ENCODE measurements around the gene PPP1R37.

Gene PPP1R37

DNA sequence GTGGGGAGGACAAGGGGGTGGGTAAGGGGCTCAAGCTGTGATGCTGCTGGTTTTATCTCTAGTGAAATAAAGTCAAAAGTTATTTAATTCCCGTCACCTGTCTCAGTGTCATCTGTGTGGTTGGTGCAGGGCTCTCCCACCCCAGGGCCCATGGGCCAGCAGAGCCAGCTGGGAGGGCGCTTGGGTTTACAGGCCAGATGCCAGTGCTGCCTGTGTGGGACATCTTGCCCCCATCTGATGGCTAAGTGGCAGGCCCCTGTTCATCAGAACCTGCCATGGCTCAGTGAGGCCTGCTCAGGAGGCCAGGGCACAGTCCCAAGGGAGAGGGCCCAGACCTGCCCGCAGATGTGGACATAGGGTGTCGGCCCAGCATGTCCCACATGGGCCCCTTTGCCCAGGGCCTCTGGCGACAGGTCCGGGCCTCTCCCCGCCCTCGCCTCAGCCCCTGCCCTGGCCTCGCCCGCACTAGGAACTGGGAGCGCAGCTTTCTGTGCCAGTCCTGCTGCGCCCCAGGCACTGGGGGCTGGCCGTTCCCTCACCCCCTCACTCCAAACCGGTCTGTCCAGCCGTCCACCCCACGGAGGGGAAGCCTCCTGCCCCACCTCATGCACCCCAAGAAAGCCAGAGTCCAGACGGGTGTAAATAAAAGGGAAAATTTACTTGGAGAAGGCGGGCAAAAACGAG is 22.0 kb upstream of the PPP1R37 start:
- no peak for FAIRE-seq

DNA sequence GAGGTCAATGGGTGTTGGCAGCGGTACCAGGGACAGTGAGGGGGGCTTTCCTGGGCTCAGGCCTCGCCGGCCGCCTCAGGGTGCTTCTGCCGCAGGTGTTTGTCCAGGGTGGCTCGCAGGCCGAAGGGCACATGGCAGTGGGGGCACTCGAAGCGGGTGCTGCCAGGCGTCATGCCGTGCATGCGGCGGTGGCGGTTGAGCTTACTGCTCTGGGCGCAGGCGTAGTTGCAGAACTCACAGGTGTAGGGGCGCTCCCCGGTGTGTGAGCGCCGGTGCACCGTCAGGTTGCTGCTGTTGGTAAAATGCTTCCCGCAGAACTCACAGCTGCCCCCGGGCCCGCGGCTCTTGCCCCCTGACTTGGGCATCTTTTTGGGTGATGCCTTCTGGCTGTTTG is 21.4 kb upstream of the PPP1R37 start:
- FAIRE-seq, result no peak
- DNase-seq (ENCODE audit: low spot score), result no peak

More for the DNA sequence above, 22.0 kb upstream of the PPP1R37 start:
- DNase-seq (ENCODE audit: low spot score), result no peak

GRCh38 chr19:45071969-45072790 is 20.8 kb upstream of the PPP1R37 start:
- no peak for DNase-seq (ENCODE audit: low spot score)

DNA sequence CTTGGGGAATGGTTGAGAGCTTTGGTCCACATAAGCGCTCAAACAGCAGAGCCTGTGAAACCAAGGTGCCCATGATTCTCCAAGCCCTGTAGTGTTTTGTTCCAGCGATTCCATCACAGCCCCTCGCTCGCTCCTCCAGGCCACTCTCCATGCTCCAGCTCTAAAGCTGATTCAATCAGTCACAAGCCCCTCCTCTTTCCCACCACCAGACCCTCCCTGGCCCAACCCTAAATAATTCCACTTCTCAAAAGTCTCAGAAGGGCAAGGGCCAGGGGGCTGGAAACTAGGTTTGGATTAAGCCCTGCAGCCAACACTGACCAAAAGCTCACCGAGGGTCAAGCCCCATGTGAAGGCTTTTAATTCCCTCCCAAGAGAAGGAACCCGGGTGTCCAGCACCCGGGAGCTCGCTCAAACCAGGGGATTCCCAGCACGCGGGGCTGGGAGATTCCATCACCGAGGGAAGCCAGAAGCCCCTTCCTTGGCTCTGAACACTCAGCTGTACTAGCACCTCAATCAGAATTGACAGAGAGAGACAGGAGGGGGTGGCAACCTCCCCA is 18.2 kb upstream of the PPP1R37 start:
- DNase-seq (ENCODE audit: low spot score) (no peak), FAIRE-seq (no peak)

More at GRCh38 chr19:45071969-45072790, 20.8 kb upstream of the PPP1R37 start:
- no peak for FAIRE-seq

- peak; percentile 84 for DNase-seq (ENCODE audit: low spot score)
- peak; percentile 5 for FAIRE-seq
Measured at GRCh38 chr19:45075301-45076028, 17.5 kb upstream of the PPP1R37 start.

- DNase-seq (ENCODE audit: low spot score), result peak; percentile 83
- no peak for FAIRE-seq
Measured at GRCh38 chr19:45076029-45076850, 16.7 kb upstream of the PPP1R37 start, which contains the start of gene ZNF296. Gene ZNF296, minus strand, starts transcription at chr19:45076478. Its CDS starts 105 bp downstream, at chr19:45076373.

DNA sequence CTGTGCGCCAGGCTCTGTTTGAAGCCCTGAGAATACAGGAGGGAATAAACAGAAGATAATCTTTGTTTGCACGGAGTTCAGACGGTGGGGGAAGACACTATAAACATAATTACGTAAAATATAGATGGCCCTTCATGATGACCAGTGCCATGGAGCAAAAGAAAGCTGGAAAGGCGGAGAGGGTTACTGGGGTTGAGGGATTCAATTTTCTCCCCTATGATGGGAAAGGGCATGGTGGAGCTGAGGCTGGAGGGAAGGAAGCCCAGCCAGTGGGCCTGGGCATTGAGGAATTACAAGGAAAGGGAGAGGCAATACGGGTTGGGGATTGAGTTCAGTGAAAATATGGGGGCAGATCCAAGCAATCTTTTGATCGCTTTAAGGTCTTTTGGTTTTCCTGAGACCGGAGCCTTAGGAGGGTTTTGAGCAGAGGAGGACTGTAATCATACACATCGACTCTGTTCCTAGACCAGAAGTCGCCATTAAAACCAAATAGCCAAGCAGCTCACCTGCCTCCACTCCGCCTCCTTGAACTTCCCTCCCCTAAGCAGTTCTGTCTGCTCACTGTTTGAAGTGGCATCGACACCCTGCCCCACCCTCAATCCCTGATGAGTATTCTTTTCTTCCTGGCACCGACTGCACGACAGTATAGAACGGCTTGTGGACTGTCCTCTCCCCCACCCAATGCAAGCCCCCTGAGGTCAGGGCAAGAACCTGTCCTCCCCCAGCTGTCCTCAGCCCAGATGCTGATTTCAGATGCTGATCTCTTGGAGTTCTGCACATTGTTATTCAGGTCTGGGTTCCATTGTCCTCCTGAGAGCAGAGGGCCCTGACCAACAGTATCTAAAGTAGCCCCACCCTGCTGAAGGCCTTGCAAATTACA is 15.9 kb upstream of the PPP1R37 start:
- DNase-seq (ENCODE audit: low spot score) (no peak), FAIRE-seq (no peak)

DNA sequence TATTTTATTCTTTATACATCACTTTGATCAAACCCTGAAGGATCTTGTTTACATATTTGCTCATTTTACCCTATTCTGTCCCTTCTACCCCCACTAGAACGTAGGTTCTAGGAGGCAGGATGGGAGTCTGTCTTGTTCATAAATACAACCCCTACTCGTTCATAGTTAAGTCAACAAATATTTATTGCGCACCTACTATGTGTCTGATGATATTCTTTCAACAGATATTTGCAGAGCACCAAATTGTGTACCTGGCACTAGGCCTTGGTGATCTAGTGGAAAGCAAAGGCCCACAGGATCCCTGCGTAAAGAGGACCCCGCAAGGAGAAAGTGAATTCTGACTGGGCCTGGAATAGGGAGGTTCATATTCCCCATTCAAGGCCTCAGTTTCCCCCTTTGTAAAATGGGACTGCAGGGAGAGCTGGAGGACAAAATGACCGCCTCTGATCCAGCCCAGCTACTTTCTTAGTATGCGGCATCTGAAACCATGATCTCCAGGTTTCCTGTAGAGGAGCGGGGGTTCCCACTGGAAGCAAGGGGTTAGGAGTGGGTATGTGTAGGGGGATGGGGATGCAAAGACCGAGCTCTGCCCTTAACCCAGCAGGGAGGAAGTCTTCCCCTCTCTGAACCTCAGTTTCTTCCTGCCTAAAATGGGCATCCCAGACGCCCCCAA is 14.5 kb upstream of the PPP1R37 start:
- no peak for DNase-seq (ENCODE audit: low spot score)
- FAIRE-seq, result no peak

DNA sequence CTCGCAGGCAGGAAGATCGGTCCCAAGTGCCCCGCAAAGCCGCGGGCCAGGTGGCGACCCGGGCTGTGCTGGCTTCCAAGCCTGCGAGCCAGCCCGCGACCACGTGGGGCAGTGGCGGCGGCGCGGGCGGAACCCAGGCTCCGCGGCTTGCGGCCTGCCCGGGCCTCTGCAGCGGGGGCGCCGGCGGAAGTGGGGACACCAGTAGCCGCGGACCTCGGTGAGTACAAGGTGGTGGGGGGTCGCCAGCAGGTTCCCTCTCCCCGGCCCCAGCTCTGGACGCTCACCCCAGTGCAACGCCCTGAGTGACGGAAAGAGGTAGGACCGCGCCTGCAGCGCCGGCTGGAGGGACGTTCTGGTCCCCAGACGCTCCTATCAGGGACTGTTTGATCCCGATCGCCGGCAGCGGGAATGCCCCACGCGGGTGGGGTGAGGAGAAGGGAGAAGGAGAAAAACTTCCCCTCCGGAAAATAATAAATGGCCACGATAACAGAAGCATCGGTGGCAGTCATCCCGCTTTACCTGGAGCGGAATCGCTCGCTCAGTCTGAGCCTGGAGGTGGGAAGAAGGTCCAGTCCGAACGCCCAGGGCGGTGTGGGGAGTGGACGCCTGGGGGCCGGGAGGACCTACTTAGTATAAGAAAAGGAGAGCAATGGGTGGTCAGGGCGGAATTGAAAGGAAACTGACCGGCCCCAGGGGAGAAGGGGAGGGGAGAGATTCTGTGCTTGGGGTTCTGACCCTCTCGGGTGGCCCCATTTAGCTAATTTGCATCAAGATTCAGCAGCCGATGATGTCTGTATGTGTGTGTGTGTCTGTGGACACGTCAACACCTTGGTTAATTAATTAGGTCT is 13.7 kb upstream of the PPP1R37 start, which contains the start of gene GEMIN7:
Gene GEMIN7 (plus strand): TSS at position 198 of the 848 bp plus-strand sequence. CDS start 10,855 bp downstream, outside the sequence.
- peak; percentile 89 for DNase-seq (ENCODE audit: low spot score)
- FAIRE-seq, result no peak

DNA sequence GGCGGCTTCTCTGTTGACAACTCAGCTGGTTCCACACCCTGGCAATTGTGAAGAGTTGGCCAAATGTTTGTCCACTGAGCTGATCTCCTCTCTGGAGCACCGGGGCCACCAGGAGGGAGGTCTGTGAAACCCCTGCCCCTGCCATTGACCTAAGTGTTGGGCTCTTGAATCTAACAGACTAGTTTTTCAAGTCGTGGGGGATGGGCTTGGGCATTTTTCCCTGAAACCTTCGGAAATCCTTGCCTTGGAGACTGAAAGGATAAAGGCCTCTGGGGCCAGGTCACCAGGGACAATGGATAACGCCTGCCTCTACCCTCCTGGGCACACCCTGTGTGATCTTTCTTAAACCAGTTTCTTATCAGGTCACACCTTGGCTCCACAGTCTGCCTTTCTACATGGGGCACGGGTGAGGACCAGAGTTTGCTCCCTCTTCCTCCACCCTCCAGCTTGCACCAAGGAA is 13.0 kb upstream of the PPP1R37 start:
- DNase-seq (ENCODE audit: low spot score) (no peak), FAIRE-seq (no peak)

DNA sequence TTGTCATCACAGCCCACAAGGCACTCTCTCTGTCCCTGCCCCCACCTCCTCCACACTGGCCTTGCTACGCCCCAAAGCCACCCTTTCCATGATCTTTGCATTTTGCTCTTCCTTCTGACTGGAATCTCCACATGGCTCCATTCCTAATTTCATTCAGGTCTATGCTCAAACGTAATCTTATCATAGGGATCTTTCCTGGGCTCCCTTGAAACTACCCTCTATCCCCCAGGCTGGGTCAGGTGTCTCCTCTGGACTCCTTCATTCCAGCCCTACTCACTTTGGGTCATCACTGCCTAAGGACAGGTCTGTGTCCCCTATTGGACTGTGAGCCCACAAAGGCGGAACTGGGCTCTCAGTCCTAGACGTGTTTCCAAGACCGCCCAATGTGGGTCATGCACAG is 10.8 kb upstream of the PPP1R37 start:
- FAIRE-seq (no peak), DNase-seq (ENCODE audit: low spot score) (no peak)

- DNase-seq (ENCODE audit: low spot score), result no peak
- FAIRE-seq, result no peak
Measured at GRCh38 chr19:45086480-45086879, 6.5 kb upstream of the PPP1R37 start.

DNA sequence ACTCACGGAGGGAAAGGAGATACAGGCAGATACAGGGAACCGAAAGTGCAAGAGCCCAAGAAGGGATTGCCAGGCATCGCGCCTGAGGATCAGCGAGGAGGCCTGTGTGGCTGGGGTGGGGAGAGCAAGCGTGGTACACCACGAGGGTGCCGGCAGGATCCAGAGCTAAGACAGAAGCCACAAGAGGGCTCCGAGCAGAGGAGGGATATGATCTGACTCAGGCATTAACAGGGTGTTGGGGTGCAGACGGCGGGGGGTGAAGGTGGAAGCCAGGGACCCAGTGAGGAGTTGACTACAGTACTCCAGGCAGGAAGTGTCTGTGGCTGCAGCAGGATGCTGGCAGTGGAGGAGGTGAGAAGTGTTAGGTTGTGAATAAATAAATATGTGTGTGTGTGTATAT is 5.4 kb upstream of the PPP1R37 start:
- DNase-seq (ENCODE audit: low spot score), result no peak
- no peak for FAIRE-seq

- FAIRE-seq (no peak), DNase-seq (ENCODE audit: low spot score) (no peak)
Measured at GRCh38 chr19:45090034-45090433, 2.9 kb upstream of the PPP1R37 start.

GRCh38 chr19:45090606-45091005 is 2.4 kb upstream of the PPP1R37 start:
- FAIRE-seq (no peak), DNase-seq (ENCODE audit: low spot score) (no peak)

- no peak for DNase-seq (ENCODE audit: low spot score)
- no peak for FAIRE-seq
Measured at GRCh38 chr19:45091031-45091923, 1.7 kb upstream of the PPP1R37 start.

DNA sequence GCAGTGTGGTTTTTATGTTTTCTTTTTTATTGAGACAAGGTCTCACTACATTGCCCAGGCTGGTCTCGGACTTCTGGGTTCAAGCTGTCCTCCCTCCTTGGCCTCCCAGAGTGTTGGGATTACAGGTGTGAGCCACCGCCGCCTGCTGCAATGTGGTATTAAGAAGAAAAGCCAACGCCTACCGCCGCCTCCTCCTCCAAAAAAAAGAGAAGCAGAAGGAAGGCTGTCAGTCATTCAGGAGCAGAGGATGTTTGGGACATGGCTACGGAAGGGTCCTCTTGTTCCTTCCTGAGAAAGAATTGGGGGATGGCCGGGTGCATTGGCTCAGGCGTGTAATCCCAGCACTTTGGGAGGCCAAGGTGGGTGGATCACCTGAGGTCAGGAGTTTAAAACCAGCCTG is 1.2 kb downstream of the PPP1R37 start:
- FAIRE-seq (no peak), DNase-seq (ENCODE audit: low spot score) (no peak)
